AML-193 (cell line): ENCODE measurements around the gene CLK1.
"Not testable (repeated sequence)": the region's sequence is repeated elsewhere in the genome, so short reads cannot be mapped to it uniquely, and the experiment has no call there.

Experiments used
- DNase-seq, 2 experiments: peaks; one replicate each; lab custom pipeline; 2025; lab: John Stamatoyannopoulos, UW

Gene CLK1

DNA sequence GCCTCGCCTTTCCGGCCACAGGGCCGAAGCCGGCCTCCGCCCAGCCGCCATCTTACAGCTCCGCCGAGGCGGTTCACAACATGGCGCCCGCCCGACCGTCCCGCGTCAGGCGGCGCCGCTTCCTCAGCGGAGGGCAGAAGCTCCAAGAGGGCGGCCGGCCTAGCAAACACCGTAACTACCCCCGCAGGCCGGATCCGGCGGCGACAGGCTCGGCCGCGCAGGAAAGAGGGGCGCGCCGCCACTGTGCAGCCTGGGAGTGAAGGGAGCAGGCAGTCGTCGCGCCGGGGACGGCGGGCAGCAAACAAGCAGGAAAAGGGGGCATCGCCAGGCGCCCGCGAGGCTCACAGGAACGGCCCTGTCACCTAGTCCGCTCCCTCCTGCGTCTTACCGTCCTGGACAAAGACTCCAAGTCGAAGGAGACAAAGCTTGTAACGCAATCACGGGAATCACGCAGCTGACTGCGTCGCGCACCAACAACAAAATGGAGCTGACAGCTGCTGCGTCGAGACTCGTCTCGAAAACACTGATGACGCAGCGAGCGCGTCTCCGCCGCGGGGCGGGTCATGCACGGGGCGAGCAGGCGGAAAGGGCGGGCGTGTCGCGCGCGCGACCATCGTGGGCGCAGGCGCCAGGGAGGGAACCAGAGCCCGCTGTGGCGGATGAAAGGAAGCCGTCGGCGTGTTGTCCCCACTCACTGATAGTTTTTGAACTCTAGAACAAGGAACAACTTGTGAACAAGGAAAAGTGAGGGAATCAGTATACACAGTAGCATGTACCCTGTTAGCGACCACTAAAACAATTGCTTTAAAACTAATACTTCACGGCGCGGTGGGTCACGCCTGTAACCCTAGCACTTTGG lies at the start of gene CLK1:
CLK1 (minus strand) TSS at position 483 of the 859 bp plus-strand sequence. CDS start 2,796 bp downstream, outside the sequence.
- DNase-seq: peak; percentile 80 to 83

GRCh38 chr2:200913654-200914053 lies 49.2 kb upstream of the CLK1 start:
- DNase-seq: no peak

DNA sequence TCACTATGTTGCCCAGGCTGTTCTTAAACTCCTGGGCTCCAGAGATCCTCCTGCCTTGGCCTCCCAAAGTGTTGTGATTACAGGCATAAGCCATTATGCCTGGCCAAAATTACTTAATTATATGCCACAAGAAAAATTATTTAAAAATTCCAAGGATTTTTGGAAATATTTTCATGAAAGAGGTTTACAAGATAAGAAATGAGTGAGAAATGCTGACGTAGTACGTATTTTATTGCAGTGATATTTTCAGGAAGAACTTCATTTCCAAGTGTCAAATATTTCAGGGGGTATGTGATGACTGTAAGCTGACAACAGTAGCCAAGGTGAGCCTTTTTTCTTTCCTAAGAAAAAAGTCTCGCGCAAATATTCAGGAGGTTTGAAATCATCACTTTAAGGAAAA lies 45.5 kb upstream of the CLK1 start:
- DNase-seq: no peak

GRCh38 chr2:200905618-200906296 lies 41.3 kb upstream of the CLK1 start:
- DNase-seq: peak; percentile 79 to 81

GRCh38 chr2:200901459-200902072 lies 37.1 kb upstream of the CLK1 start:
- peak; percentile 92 to 95 for DNase-seq

DNA sequence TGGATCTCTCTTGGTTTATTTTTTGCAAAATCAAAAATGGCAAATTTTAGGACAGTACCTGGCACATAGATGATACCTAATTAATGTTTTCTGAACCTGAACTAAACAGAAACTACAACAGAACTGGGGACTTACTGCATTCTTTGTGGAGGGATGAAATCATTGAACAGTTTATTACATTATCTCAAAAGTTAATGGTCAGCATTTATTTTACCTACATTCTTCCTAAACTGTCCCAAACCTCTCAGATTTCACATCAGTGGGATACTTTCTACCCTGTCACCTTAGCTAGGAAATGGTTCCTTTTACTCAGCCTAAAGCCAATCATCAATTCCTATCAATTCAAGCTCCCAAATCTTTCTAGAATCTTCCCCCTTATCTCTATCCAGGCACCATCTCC lies 35.0 kb upstream of the CLK1 start:
- no peak for DNase-seq

DNA sequence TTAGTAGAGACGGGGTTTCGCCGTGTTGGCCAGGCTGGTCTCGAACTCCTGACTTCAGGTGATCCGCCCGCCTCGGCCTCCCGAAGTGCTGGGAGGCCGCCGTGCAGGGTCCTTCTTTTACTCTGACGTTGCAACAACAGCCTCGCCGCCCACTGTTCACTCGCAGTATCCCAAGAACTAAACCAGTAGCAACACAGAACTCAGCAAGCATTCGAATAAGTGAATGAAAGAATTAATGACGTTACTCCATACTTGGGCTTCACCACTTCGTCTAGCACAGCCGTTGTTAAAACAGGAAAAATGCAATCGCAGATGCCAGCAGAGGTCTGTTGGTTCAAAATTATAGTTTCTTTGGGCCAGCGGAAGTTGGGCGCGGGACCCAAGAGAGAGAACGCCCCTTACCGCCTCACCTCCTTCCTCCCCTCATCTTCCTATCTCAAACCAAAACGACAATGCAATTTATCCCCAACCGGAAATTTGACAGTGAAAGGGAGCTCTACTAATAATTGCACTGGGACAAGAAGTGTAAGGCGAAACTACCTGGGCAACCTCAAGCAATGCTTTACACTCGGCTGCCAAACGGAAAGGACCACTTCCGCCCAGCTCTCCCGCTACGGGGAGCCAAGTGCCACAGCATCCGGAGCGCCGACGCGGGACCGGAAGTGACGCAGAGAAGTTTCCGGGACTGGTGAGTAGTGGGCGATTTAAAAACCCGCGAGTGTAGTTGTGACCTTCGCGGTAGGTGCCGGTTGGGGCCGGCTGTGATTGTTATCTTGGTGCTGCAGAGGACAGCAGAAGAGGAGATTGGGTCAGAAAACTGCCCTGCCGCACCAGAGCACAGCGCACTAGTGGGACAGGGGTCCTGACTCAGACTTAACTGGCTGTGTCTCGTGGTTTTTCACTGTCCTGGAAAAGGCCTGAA lies 24.5 kb upstream of the CLK1 start, which contains the start of the genes NIF3L1 and PPIL3:
NIF3L1 (plus strand) TSS at position 668 of the 922 bp plus-strand sequence. CDS start 2,573 bp downstream, outside the sequence.
PPIL3 (minus strand) TSS at position 374 of the 922 bp plus-strand sequence. CDS start 1,462 bp downstream, outside the sequence.
- DNase-seq: peak; percentile 88 to 90

- DNase-seq: not testable (repeated sequence)
These were observed 17.3 kb upstream of the CLK1 start for GRCh38 chr2:200881715-200882249.

DNA sequence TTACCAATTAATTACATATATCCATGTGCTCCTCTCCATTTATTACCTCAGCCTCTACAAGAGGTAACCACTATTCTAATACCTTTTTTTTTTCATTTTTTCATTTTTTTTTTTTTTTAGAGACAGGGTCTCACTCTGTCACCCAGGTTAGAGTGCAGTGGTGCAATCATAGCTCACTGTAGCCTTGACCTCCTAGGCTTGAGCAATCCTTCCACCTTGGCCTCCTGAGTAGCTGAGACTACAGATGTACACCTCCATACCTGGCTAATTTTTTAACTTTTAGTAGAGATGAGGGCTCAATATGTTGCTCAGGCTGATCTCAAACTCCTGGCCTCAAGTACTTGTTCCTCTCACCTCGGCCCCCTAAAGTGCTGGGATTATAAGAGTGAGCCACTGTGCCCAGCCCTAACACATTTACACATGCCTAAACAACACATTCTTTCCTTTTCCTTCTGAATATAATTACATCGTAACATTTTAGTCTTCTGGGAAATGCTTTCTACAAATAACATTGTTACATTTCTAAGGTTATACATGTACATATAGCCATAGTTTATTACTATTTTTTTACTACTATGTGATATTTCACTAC lies 13.9 kb upstream of the CLK1 start:
- no peak for DNase-seq

DNA sequence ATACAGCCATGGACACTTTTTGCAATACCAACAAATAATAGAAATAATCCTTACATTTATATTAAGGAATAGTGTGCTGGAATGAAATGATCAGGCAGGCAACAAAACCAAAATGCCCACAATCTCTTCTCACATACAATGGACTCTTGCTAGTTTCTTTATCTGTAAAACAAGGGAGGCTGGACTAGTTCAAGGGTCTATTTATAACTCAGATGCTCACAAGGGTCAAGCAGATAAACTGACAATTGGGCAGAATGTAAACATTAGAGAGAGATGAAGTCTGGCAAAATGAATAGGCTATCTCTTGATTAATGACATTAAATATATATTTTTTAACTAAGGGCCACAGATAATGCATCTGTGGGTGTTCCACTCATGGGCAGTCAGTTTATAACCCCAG lies 13.0 kb upstream of the CLK1 start:
- DNase-seq: no peak

DNA sequence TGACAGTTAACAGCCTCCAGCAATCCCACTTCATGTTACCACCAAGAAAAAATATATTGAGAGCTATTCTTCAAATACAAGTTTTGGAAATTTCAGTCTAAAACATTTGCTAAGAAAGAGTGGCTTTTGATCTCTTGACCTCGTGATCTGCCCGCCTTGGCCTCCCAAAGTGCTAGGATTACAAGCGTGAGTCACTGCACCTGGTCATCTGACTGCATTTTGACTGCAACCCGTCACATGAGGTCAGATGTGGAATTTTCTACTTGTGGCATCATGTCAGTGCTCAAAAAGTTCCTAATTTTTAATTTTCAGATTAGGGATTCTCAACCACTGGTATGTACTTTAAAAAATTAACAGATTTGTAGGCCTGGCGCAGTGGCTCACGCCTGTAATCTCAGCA lies 9.1 kb upstream of the CLK1 start:
- no peak for DNase-seq

- DNase-seq: no peak
These were observed 6.7 kb upstream of the CLK1 start for GRCh38 chr2:200871151-200871550.

- no peak for DNase-seq
These were observed 4.6 kb upstream of the CLK1 start for GRCh38 chr2:200869014-200869413.

- peak; percentile 38 to 50 for DNase-seq
These were observed 679 bp downstream of the CLK1 start for GRCh38 chr2:200863782-200864175.

GRCh38 chr2:200862532-200863000 lies 1.9 kb downstream of the CLK1 start:
- DNase-seq: no peak

- DNase-seq: no peak
These were observed 2.8 kb downstream of the CLK1 start for GRCh38 chr2:200861617-200862155.

DNA sequence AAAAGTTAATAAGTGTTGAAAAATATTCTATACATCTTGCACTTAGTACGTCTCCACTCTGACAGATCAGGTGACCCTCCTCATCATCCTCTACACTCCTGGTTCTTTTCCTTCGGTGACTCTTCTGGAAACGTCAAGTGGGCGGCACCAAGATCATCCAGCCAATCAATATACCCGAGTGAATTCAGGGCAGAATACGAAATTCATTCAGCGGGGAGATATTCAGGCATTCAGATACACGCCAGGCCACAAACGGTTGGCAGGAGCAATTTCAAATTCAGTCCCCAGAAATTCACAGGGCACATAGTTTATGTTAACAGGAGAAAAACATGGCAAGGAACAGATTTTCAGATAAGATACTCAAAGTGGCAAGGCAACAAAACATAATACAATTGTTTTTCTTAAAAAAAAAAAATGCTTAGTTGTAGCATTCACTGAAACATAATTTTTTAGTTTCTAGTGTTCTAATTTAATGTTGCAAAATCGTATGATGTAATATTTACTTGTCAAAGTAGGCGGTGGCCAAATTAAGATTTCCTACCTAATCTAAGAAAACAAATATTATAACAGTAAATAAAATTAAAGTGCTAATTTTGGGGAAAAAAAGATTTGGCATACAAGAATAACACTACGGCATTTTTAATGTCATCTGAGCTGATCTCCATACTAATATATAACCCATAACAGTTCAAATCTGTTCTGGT lies 4.2 kb downstream of the CLK1 start:
- no peak for DNase-seq

DNA sequence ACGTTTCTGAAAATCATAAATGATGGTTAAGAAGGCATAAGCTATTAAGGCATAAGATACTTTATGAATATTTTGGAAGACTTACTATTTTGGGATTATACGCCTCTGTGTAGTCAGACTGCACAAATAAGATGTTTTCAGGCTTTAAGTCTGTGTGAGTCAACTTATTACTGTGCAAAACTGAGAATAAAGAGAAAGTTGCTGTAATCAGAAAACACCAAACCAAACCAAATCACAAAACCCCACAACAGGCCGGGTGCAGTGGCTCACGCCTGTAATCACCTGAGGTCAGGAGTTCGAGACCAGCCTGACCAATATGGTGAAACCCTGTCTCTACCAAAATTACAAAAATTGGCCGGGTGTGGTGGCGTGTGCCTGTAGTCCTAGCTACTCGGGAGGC lies 7.7 kb downstream of the CLK1 start:
- no peak for DNase-seq

DNA sequence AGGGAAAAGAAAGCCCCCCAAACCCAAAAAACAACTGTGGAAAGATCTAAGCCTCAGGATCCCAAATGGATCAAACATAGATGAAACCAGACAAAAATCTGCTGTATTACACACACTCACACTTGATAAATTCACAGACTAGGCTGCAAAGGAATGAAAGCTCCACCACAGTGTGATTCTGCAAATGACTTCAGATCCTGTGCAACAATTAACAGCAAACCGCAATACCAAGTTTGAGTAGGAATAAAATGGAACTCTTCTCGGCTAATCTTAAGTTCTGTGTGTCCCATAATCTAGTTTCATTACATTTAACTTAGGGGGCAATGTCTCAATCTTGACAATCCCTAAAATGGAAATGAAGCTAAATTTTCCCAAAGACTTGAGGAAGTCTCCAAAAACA lies 11.9 kb downstream of the CLK1 start:
- no peak for DNase-seq
